ENCODE results near the gene KHDC1.
"Not testable (repeated sequence)": the region's sequence is repeated elsewhere in the genome, so short reads cannot be mapped to it uniquely, and the experiment has no call there.

Gene KHDC1

DNA sequence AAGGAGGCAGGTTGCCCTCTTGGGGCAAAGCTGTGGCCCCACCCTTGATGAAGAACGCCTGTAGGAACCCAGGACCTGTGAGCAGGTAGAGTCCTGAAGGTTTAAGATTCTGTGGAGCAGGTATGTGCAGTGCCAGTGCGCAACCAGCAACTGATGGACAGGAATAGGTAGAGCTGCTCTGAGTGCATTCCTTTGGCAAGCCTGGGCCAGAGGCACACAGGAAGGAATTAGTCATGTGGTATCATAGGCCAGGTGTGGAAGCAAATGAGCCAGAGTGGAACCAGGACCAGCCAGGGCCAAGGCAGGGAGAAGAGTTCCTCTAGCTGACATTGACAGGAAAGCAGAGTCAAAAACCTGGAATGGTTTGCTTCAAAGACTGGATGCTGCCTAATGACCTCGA lies 1.4 kb upstream of the KHDC1 start:
- no peak overlapping the region for H3K4me3 ChIP-seq (ENCODE audit: low read length)
- H3K9me3 ChIP-seq (replicated peaks; ENCODE audit: insufficient read depth, low read length): no peaks in the 10 kb centered on the region
- no peak overlapping the region for H3K9ac ChIP-seq (ENCODE audit: low read length)

GRCh38 chr6:73263570-73263909 lies 544 bp upstream of the KHDC1 start:
- H3K79me2 ChIP-seq (ENCODE audit: low read length): no peaks in the 10 kb centered on the region
- peaks cover 9% of the 10 kb centered on the region for H3K4me1 ChIP-seq (ENCODE audit: low read length)
- H3K9me3 ChIP-seq (replicated peaks; ENCODE audit: insufficient read depth, low read length): no peaks in the 10 kb centered on the region
- H3K9ac ChIP-seq (ENCODE audit: low read length): peak overlapping the region; percentile 57
- no peaks in the 10 kb centered on the region for H3K27me3 ChIP-seq (replicated peaks; ENCODE audit: insufficient read depth, low read length)
- H3K27ac ChIP-seq (ENCODE audit: low read length): no peak overlapping the region
- no peaks in the 10 kb centered on the region for H3F3A ChIP-seq (ENCODE audit: insufficient read depth, low read length)
- DNase-seq: no peak
- H2AFZ ChIP-seq (ENCODE audit: low read length): peak overlapping the region; percentile 84
- H3K9me2 ChIP-seq (replicated peaks; ENCODE audit: insufficient read depth, low read length): no peaks in the 10 kb centered on the region
- H3K4me3 ChIP-seq (ENCODE audit: low read length): peak overlapping the region; percentile 64
- TF ChIP-seq EZH2phosphoT487 (IDR thresholded peaks at IDR 0.05; ENCODE audit: low read length): no peak
- TF ChIP-seq EZH2 (optimal IDR thresholded peaks at IDR 0.05; ENCODE audit: low read depth, low read length): no peak
- TF ChIP-seq CTCF (IDR thresholded peaks at IDR 0.05; ENCODE audit: low read length): no peak
- H4K20me1 ChIP-seq (ENCODE audit: insufficient read depth, low read length): no peaks in the 10 kb centered on the region
- no peaks in the 10 kb centered on the region for H3K36me3 ChIP-seq (replicated peaks; ENCODE audit: insufficient read depth, low read length)
- peak overlapping the region; percentile 88 for H3K4me2 ChIP-seq (ENCODE audit: low read depth, low read length)

More for the DNA sequence above, 1.4 kb upstream of the KHDC1 start:
- Histone ChIP-seq H3K79me2 (ENCODE audit: low read length) (no peaks in the 10 kb centered on the region), H3K27ac (ENCODE audit: low read length) (no peak overlapping the region), H3K36me3 (replicated peaks; ENCODE audit: insufficient read depth, low read length) (no peaks in the 10 kb centered on the region), H3K27me3 (replicated peaks; ENCODE audit: insufficient read depth, low read length) (no peaks in the 10 kb centered on the region), H4K20me1 (ENCODE audit: insufficient read depth, low read length) (no peaks in the 10 kb centered on the region), H3F3A (ENCODE audit: insufficient read depth, low read length) (no peaks in the 10 kb centered on the region), H3K4me1 (ENCODE audit: low read length) (peaks cover 9% of the 10 kb centered on the region), H3K4me2 (ENCODE audit: low read depth, low read length) (no peak overlapping the region), H2AFZ (ENCODE audit: low read length) (no peak overlapping the region), H3K9me2 (replicated peaks; ENCODE audit: insufficient read depth, low read length) (no peaks in the 10 kb centered on the region)
- no peak for TF ChIP-seq EZH2 (optimal IDR thresholded peaks at IDR 0.05; ENCODE audit: low read depth, low read length)
- no peak for TF ChIP-seq CTCF (IDR thresholded peaks at IDR 0.05; ENCODE audit: low read length)
- TF ChIP-seq EZH2phosphoT487 (IDR thresholded peaks at IDR 0.05; ENCODE audit: low read length): no peak
- no peak for DNase-seq

DNA sequence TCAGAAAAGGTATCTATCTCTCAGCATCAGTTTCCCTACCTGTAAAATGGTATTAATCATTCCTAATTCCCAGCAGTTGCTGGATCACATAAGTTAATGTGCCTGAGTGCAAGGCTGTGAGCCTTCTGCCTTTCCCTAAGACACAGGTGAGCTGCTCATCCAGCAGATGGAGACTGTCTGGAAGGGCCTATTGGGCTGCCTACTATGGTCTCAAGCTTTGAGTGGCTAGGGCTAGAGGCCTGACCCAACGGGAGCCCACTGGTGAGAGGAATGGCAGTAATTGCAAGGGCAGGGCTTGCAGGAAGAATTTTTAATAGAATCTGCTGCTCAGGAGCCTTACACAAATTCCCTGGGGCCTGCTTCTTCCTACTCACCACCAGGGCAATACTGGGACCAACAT lies 4.3 kb downstream of the KHDC1 start:
- H3K9me3 ChIP-seq (replicated peaks; ENCODE audit: insufficient read depth, low read length): no peaks in the 10 kb centered on the region
- no peak overlapping the region for H2AFZ ChIP-seq (ENCODE audit: low read length)
- no peak for DNase-seq
- H3K4me1 ChIP-seq (ENCODE audit: low read length): peaks cover 9% of the 10 kb centered on the region
- no peak overlapping the region for H3K4me3 ChIP-seq (ENCODE audit: low read length)
- H3F3A ChIP-seq (ENCODE audit: insufficient read depth, low read length): no peaks in the 10 kb centered on the region
- TF ChIP-seq EZH2phosphoT487 (IDR thresholded peaks at IDR 0.05; ENCODE audit: low read length) (no peak), CTCF (IDR thresholded peaks at IDR 0.05; ENCODE audit: low read length) (no peak), EZH2 (optimal IDR thresholded peaks at IDR 0.05; ENCODE audit: low read depth, low read length) (no peak)
- H3K36me3 ChIP-seq (replicated peaks; ENCODE audit: insufficient read depth, low read length): no peaks in the 10 kb centered on the region
- no peaks in the 10 kb centered on the region for H4K20me1 ChIP-seq (ENCODE audit: insufficient read depth, low read length)
- H3K27ac ChIP-seq (ENCODE audit: low read length): no peak overlapping the region
- no peaks in the 10 kb centered on the region for H3K9me2 ChIP-seq (replicated peaks; ENCODE audit: insufficient read depth, low read length)
- H3K9ac ChIP-seq (ENCODE audit: low read length): no peak overlapping the region
- H3K79me2 ChIP-seq (ENCODE audit: low read length): no peaks in the 10 kb centered on the region
- H3K4me2 ChIP-seq (ENCODE audit: low read depth, low read length): no peak overlapping the region
- no peaks in the 10 kb centered on the region for H3K27me3 ChIP-seq (replicated peaks; ENCODE audit: insufficient read depth, low read length)

DNA sequence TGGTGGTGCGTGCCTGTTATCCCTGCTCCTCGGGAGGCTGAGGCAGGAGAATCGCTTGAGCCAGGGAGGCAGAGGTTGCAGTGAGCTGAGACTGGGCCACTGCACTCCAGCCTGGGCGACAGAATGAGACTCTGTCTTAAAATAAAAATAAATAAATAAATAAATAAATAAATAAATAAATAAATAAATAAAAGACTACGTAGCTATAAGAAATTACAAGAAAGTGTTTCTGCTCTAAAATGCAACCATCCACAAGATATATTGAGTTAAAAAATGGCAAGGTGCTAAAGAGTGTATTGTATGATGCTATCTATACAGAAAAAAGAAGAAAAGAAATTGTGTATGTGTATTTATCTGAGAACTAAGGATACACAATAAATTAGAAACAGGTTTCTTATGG lies 8.7 kb downstream of the KHDC1 start:
- not testable (repeated sequence) for H3K27me3 ChIP-seq (replicated peaks; ENCODE audit: insufficient read depth, low read length); H3K9ac ChIP-seq (ENCODE audit: low read length); H3K9me2 ChIP-seq (replicated peaks; ENCODE audit: insufficient read depth, low read length); H3K4me2 ChIP-seq (ENCODE audit: low read depth, low read length); H4K20me1 ChIP-seq (ENCODE audit: insufficient read depth, low read length); H3K36me3 ChIP-seq (replicated peaks; ENCODE audit: insufficient read depth, low read length); H3K9me3 ChIP-seq (replicated peaks; ENCODE audit: insufficient read depth, low read length); H2AFZ ChIP-seq (ENCODE audit: low read length); H3K27ac ChIP-seq (ENCODE audit: low read length); H3K4me3 ChIP-seq (ENCODE audit: low read length); H3K4me1 ChIP-seq (ENCODE audit: low read length); H3F3A ChIP-seq (ENCODE audit: insufficient read depth, low read length); DNase-seq; H3K79me2 ChIP-seq (ENCODE audit: low read length)
